ENCODE results near the gene SLC5A11.

The SLC5A11 gene

DNA sequence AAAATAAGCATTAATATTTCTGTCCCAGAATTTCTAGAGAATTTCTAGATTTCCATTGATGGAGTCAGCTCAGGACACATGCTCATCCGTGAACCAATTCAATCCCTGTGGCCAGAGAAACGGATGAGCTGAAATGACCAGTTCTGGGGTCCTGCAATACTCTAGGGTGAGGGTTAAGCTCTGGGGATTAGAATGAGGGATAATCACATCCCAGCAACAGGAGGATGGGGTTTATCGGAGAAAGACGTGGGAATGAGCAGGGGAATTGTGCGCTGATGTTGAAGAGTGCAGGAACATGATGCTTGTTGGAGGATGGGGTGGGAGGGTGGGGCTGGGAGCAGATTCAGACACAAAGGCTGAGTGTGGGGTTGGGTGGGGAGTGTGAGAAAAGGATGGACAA, 64.1 kb downstream of the SLC5A11 start:
- TF ChIP-seq ZNF565 (CRISPR knock-in tag; conservative IDR thresholded peaks at IDR 0.05; ENCODE audit: low read depth) (no peak), OSR1 (CRISPR knock-in tag; IDR thresholded peaks at IDR 0.05) (no peak), PPARA (CRISPR knock-in tag; IDR thresholded peaks at IDR 0.05; ENCODE audit: borderline replicate concordance) (no peak), TOX (CRISPR knock-in tag; IDR thresholded peaks at IDR 0.05; ENCODE audit: borderline replicate concordance) (no peak), ARNTL (CRISPR knock-in tag; IDR thresholded peaks at IDR 0.05; ENCODE audit: borderline replicate concordance, low read depth) (no peak), ESRRG (CRISPR knock-in tag; IDR thresholded peaks at IDR 0.05) (no peak), CSDC2 (CRISPR knock-in tag; IDR thresholded peaks at IDR 0.05) (no peak)
- TF ChIP-seq, protein P1, sequence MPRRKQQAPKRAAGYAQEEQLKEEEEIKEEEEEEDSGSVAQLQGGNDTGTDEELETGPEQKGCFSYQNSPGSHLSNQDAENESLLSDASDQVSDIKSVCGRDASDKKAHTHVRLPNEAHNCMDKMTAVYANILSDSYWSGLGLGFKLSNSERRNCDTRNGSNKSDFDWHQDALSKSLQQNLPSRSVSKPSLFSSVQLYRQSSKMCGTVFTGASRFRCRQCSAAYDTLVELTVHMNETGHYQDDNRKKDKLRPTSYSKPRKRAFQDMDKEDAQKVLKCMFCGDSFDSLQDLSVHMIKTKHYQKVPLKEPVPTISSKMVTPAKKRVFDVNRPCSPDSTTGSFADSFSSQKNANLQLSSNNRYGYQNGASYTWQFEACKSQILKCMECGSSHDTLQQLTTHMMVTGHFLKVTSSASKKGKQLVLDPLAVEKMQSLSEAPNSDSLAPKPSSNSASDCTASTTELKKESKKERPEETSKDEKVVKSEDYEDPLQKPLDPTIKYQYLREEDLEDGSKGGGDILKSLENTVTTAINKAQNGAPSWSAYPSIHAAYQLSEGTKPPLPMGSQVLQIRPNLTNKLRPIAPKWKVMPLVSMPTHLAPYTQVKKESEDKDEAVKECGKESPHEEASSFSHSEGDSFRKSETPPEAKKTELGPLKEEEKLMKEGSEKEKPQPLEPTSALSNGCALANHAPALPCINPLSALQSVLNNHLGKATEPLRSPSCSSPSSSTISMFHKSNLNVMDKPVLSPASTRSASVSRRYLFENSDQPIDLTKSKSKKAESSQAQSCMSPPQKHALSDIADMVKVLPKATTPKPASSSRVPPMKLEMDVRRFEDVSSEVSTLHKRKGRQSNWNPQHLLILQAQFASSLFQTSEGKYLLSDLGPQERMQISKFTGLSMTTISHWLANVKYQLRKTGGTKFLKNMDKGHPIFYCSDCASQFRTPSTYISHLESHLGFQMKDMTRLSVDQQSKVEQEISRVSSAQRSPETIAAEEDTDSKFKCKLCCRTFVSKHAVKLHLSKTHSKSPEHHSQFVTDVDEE (CRISPR knock-in tag; IDR thresholded peaks at IDR 0.05) = no peak
- no peak for ATAC-seq

DNA sequence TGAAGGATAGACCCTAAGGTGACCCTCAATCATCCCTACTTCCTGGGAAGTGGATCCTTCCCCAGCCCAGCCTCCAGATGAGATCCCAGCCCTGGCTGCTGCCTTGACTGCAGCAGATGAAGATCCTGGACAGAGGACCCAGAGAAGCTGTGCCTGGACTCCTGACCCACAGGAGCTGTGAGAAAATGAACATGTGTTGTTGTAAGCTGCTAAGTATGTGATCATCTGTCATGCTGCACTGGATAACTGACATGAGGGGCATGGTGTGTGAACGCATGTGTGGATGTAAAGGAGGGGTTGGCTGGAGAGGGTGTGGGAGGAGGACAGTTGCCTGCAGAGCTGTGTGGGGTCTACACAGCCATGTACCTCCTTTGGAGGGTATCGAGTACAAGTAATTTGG, 69.3 kb downstream of the SLC5A11 start:
- ATAC-seq = no peak
- TF ChIP-seq, protein P2, sequence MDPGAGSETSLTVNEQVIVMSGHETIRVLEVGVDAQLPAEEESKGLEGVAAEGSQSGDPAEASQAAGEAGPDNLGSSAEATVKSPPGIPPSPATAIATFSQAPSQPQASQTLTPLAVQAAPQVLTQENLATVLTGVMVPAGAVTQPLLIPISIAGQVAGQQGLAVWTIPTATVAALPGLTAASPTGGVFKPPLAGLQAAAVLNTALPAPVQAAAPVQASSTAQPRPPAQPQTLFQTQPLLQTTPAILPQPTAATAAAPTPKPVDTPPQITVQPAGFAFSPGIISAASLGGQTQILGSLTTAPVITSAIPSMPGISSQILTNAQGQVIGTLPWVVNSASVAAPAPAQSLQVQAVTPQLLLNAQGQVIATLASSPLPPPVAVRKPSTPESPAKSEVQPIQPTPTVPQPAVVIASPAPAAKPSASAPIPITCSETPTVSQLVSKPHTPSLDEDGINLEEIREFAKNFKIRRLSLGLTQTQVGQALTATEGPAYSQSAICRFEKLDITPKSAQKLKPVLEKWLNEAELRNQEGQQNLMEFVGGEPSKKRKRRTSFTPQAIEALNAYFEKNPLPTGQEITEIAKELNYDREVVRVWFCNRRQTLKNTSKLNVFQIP (CRISPR knock-in tag; IDR thresholded peaks at IDR 0.05; ENCODE audit: borderline replicate concordance, low read depth) = no peak
- no peak for TF ChIP-seq OSR1 (CRISPR knock-in tag; IDR thresholded peaks at IDR 0.05)
- TF ChIP-seq, protein P3, sequence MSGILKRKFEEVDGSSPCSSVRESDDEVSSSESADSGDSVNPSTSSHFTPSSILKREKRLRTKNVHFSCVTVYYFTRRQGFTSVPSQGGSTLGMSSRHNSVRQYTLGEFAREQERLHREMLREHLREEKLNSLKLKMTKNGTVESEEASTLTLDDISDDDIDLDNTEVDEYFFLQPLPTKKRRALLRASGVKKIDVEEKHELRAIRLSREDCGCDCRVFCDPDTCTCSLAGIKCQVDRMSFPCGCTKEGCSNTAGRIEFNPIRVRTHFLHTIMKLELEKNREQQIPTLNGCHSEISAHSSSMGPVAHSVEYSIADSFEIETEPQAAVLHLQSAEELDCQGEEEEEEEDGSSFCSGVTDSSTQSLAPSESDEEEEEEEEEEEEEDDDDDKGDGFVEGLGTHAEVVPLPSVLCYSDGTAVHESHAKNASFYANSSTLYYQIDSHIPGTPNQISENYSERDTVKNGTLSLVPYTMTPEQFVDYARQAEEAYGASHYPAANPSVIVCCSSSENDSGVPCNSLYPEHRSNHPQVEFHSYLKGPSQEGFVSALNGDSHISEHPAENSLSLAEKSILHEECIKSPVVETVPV (CRISPR knock-in tag; IDR thresholded peaks at IDR 0.05) = no peak
- no peak for TF ChIP-seq TCF4 (CRISPR knock-in tag; IDR thresholded peaks at IDR 0.05; ENCODE audit: borderline replicate concordance)
- TF ChIP-seq ISL1 (CRISPR knock-in tag; IDR thresholded peaks at IDR 0.05) = no peak
- no peak for TF ChIP-seq ESRRG (CRISPR knock-in tag; IDR thresholded peaks at IDR 0.05)
- TF ChIP-seq BACH2 (CRISPR knock-in tag; IDR thresholded peaks at IDR 0.05; ENCODE audit: borderline replicate concordance) = no peak
- TF ChIP-seq TOX (CRISPR knock-in tag; IDR thresholded peaks at IDR 0.05; ENCODE audit: borderline replicate concordance) = no peak
- TF ChIP-seq, protein P4, sequence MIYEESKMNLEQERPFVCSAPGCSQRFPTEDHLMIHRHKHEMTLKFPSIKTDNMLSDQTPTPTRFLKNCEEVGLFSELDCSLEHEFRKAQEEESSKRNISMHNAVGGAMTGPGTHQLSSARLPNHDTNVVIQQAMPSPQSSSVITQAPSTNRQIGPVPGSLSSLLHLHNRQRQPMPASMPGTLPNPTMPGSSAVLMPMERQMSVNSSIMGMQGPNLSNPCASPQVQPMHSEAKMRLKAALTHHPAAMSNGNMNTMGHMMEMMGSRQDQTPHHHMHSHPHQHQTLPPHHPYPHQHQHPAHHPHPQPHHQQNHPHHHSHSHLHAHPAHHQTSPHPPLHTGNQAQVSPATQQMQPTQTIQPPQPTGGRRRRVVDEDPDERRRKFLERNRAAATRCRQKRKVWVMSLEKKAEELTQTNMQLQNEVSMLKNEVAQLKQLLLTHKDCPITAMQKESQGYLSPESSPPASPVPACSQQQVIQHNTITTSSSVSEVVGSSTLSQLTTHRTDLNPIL (CRISPR knock-in tag; IDR thresholded peaks at IDR 0.05; ENCODE audit: low read depth) = no peak
- TF ChIP-seq ZNF8 (CRISPR knock-in tag; IDR thresholded peaks at IDR 0.05) = no peak
- TF ChIP-seq PPARA (CRISPR knock-in tag; IDR thresholded peaks at IDR 0.05; ENCODE audit: borderline replicate concordance) = no peak
- TF ChIP-seq ZFP3 (CRISPR knock-in tag; IDR thresholded peaks at IDR 0.05) = no peak
- TF ChIP-seq SNAI2 (CRISPR knock-in tag; IDR thresholded peaks at IDR 0.05) = no peak
- TF ChIP-seq GLIS3 (CRISPR knock-in tag; IDR thresholded peaks at IDR 0.05) = no peak
- TF ChIP-seq, protein P5, sequence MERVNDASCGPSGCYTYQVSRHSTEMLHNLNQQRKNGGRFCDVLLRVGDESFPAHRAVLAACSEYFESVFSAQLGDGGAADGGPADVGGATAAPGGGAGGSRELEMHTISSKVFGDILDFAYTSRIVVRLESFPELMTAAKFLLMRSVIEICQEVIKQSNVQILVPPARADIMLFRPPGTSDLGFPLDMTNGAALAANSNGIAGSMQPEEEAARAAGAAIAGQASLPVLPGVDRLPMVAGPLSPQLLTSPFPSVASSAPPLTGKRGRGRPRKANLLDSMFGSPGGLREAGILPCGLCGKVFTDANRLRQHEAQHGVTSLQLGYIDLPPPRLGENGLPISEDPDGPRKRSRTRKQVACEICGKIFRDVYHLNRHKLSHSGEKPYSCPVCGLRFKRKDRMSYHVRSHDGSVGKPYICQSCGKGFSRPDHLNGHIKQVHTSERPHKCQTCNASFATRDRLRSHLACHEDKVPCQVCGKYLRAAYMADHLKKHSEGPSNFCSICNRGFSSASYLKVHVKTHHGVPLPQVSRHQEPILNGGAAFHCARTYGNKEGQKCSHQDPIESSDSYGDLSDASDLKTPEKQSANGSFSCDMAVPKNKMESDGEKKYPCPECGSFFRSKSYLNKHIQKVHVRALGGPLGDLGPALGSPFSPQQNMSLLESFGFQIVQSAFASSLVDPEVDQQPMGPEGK (CRISPR knock-in tag; IDR thresholded peaks at IDR 0.05; ENCODE audit: borderline replicate concordance) = no peak

DNA sequence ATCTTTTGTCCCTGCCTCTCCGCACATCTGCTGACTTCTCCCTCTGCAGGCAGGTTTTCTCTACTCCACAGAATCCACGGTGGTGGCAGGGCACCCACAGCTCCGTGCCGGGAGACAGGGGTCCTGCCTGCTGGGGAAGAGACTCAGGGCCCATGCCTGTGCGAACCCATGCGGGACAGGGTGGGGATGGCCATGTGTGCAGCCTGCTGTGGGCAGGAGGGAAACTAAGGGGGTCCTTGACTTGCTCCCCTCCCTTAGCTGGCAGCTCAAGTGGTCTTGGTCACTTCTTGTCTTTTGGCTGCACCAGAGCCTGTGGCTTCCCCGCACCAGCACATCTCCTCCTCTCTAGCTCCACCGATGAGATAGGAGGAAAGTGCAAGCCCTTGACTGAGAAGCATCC, 69.8 kb downstream of the SLC5A11 start:
- peak; percentile 16 for ATAC-seq
- TF ChIP-seq, protein P1 (CRISPR knock-in tag; IDR thresholded peaks at IDR 0.05) = no peak
- TF ChIP-seq BACH2 (CRISPR knock-in tag; IDR thresholded peaks at IDR 0.05; ENCODE audit: borderline replicate concordance) (no peak), RARB (CRISPR knock-in tag; IDR thresholded peaks at IDR 0.05) (no peak)
- TF ChIP-seq, protein P5 (CRISPR knock-in tag; IDR thresholded peaks at IDR 0.05; ENCODE audit: borderline replicate concordance) = no peak
